B cell (primary cell): ENCODE results near the gene PALD1. TPM values are rescaled to one million over a fixed set of nuclear protein-coding genes. Genes with fewer than 3 reads are reported as not detected.

Experiments used
- ATAC-seq: fragments of 200-7000 bp; cut with Tn5 transposase; one replicate; pipeline ENCODE4 v1.10.0; 2021; ENCODE audit warnings: low read depth, mild to moderate bottlenecking, moderate number of reproducible peaks, moderate library complexity
- CTCF ChIA-PET: fragments of 350-600 bp; sonication (Branson Sonifier 250); formaldehyde crosslinking; loops from one replicate; lab custom pipeline; 2021; ENCODE audit warnings: antibody characterized with exemption, inconsistent platforms; lab: Charles Lee
- POLR2A ChIA-PET: fragments of 350-600 bp; sonication (Branson Sonifier 250); formaldehyde crosslinking; loops from one replicate; lab custom pipeline; 2021; ENCODE audit warnings: antibody characterized with exemption; lab: Charles Lee
- DNase-seq: peaks from one replicate; pipeline ENCODE4 v3.0.0; 2013
- H2AFZ ChIP-seq: 2 replicates; pipeline ENCODE4 v1.6.1; 2012; ENCODE audit warnings: mild to moderate bottlenecking, low read depth, low read length; ENCODE audit not compliant: insufficient read depth, poor library complexity, severe bottlenecking
- H3K27ac ChIP-seq, 2 donors: 1 replicate in 1 of 2; 2 replicates in 1 of 2; pipeline ENCODE4 v1.5.1; 2012 to 2013; ENCODE audit warnings: low read length in 2 of 2, mild to moderate bottlenecking in 2 of 2, moderate library complexity in 1 of 2
- H3K27me3 ChIP-seq, 4 experiments: fragments of 200-600 bp in 1 of 4; sonication (generic) in 1 of 4; replicated peaks in 1 of 4; 1 replicate in 2 of 4; 2 replicates in 2 of 4; pipeline versions ENCODE4 v1.6.1 to v1.7.0; 2013 to 2016; ENCODE audit warnings: low read length in 3 of 4, mild to moderate bottlenecking in 2 of 4, mixed read lengths in 1 of 4, moderate library complexity in 1 of 4; ENCODE audit not compliant: insufficient read depth in 4 of 4, control insufficient read depth in 3 of 4; ENCODE audit errors: control extremely low read depth in 1 of 4
- H3K36me3 ChIP-seq, 2 experiments: replicated peaks in 1 of 2; 1 replicate in 1 of 2; 2 replicates in 1 of 2; pipeline versions ENCODE4 v1.6.1 to v1.7.1; 2013; ENCODE audit warnings: low read length in 1 of 2; ENCODE audit not compliant: insufficient read depth in 2 of 2, control insufficient read depth in 1 of 2; ENCODE audit errors: control extremely low read depth in 1 of 2, extremely low read depth in 1 of 2
- H3K4me1 ChIP-seq, 2 donors: fragments of 200-600 bp in 1 of 2; sonication (generic) in 1 of 2; 1 replicate in 1 of 2; 2 replicates in 1 of 2; pipeline versions ENCODE4 v1.5.1 to v1.6.1; 2013 to 2017; ENCODE audit warnings: low read length in 2 of 2; ENCODE audit not compliant: control insufficient read depth in 2 of 2, insufficient read depth in 2 of 2
- H3K4me2 ChIP-seq: replicated peaks from 2 replicates; pipeline ENCODE3; 2012; ENCODE audit warnings: mild to moderate bottlenecking, low read depth, low read length; ENCODE audit not compliant: poor library complexity, severe bottlenecking
- H3K4me3 ChIP-seq, 5 experiments: fragments of 200-600 bp in 1 of 5; sonication (generic) in 1 of 5; 1 replicate in 3 of 5; 2 replicates in 2 of 5; pipeline versions ENCODE4 v1.5.1 to v1.7.0; 2011 to 2016; ENCODE audit warnings: low read length in 4 of 5, mild to moderate bottlenecking in 4 of 5, low read depth in 2 of 5, control low read depth in 1 of 5, moderate library complexity in 1 of 5; ENCODE audit not compliant: insufficient read depth in 1 of 5; ENCODE audit errors: control extremely low read depth in 1 of 5, extremely low read depth in 1 of 5
- H3K79me2 ChIP-seq: fragments of 200-600 bp; sonication (generic); one replicate; pipeline ENCODE4 v1.6.0; 2016; ENCODE audit warnings: low read length; ENCODE audit not compliant: control insufficient read depth, insufficient read depth
- H3K9ac ChIP-seq: fragments of 200-600 bp; sonication (generic); 2 replicates; pipeline ENCODE4 v1.6.1; 2017; ENCODE audit warnings: mild to moderate bottlenecking, low read length, moderate library complexity
- H3K9me3 ChIP-seq, 3 donors: one replicate each; pipeline versions ENCODE4 v1.6.1 to v1.7.1; 2013; ENCODE audit warnings: low read length in 2 of 3; ENCODE audit not compliant: control insufficient read depth in 2 of 3, insufficient read depth in 1 of 3; ENCODE audit errors: control extremely low read depth in 1 of 3
- H4K20me1 ChIP-seq: 2 replicates; pipeline ENCODE4 v1.6.0; 2012; ENCODE audit warnings: mild to moderate bottlenecking, low read length; ENCODE audit not compliant: insufficient read depth, control insufficient read depth, poor library complexity, severe bottlenecking
- H3K27ac Mint-ChIP-seq: one replicate; pipeline ENCODE4 v1.8.0; 2021; ENCODE audit warnings: mixed read lengths
- H3K27me3 Mint-ChIP-seq: one replicate; pipeline ENCODE4 v1.8.0; 2021; ENCODE audit warnings: mixed read lengths
- H3K4me1 Mint-ChIP-seq: one replicate; pipeline ENCODE4 v1.8.0; 2021; ENCODE audit warnings: mixed read lengths
- H3K4me3 Mint-ChIP-seq: one replicate; pipeline ENCODE4 v1.8.0; 2021; ENCODE audit warnings: mixed read lengths
- H3K9me3 Mint-ChIP-seq: one replicate; pipeline ENCODE4 v1.8.0; 2022; ENCODE audit warnings: mixed read lengths; ENCODE audit not compliant: insufficient read depth
- CTCF ChIP-seq: fragments of 200-600 bp; IDR thresholded peaks from one replicate; pipeline ENCODE4 v1.8.0; 2022; ENCODE audit warnings: antibody characterized with exemption, mild to moderate bottlenecking
- EZH2 ChIP-seq: IDR thresholded peaks from 2 replicates; pipeline ENCODE4 v1.6.1; 2012; ENCODE audit warnings: borderline replicate concordance, low read depth, mild to moderate bottlenecking, moderate library complexity, low read length; ENCODE audit not compliant: insufficient read depth, poor library complexity, severe bottlenecking
- WGBS: methylation state at CpG from one replicate; pipeline ENCODE4 v1.1.5; 2013; ENCODE audit warnings: missing lambda C conversion rate; ENCODE audit not compliant: insufficient coverage; 5-methylcytosine and 5-hydroxymethylcytosine counted together
- intact Hi-C: fragments of 100-400 bp; cut with micrococcal nuclease; formaldehyde crosslinking; loops from one replicate; pipeline ENCODE4 v1.10.0; 2022
- polyA plus RNA-seq: library from polyadenylated mRNA; depleted of rRNA; stranded (reverse); fragments of >200 nt; gene quantifications from 2 replicates; pipeline ENCODE4 v1.2.3, GENCODE V29; 2012
- total RNA-seq, 2 donors: library from RNA; stranded (reverse); fragments of 120-200 nt in 1 of 2; gene quantifications; 1 replicate in 1 of 2; 2 replicates in 1 of 2; pipeline versions ENCODE4 v1.2.3 to v1.2.4, GENCODE V29; 2013 to 2022

PALD1 gene
- total and polyA plus RNA-seq, 2 donors (not counting 1 experiment from before 2014, with no cell fraction given), result 2.2 to 2.8 TPM

GRCh38 chr10:70538731-70539338 is 60.3 kb downstream of the PALD1 start:
- ATAC-seq (no peak), DNase-seq (no peak)
- H2AFZ ChIP-seq, result no peak overlapping the region
- 98% methylated on average over 25 of the region's 27 CpGs for WGBS
- CTCF ChIA-PET, result interaction anchor here (1.0 to 11.7 kb wide), 4 partner anchors 10 to 75 kb away, joined by 3 to 162 read pairs (median 3); no protein-coding TSS in a partner anchor
- no peaks in the 10 kb centered on the region for H3K36me3 ChIP-seq
- no peaks in the 10 kb centered on the region for H3K9me3 Mint-ChIP-seq
- no peaks in the 10 kb centered on the region for H3K27me3 Mint-ChIP-seq
- intact Hi-C loops, result no loop called here
- H3K27ac Mint-ChIP-seq, result no peak overlapping the region
- no peaks in the 10 kb centered on the region for H3K4me1 Mint-ChIP-seq
- H4K20me1 ChIP-seq, result no peaks in the 10 kb centered on the region
- POLR2A ChIA-PET, result no interaction called here
- H3K9me3 ChIP-seq, result no peaks in the 10 kb centered on the region
- H3K4me2 ChIP-seq, result no peak overlapping the region
- H3K27ac ChIP-seq, result no peak overlapping the region
- H3K4me3 ChIP-seq, result no peak overlapping the region
- no peaks in the 10 kb centered on the region for H3K27me3 ChIP-seq
- no peak overlapping the region for H3K4me3 Mint-ChIP-seq
- H3K4me1 ChIP-seq, result no peaks in the 10 kb centered on the region
- no peak overlapping the region for H3K9ac ChIP-seq
- H3K79me2 ChIP-seq, result no peaks in the 10 kb centered on the region
- TF ChIP-seq CTCF (no peak), EZH2 (no peak)

- no peak for DNase-seq
- no peak for ATAC-seq
- POLR2A ChIA-PET, result no interaction called here
- H3K27ac Mint-ChIP-seq, result no peak overlapping the region
- Histone ChIP-seq H2AFZ (no peak overlapping the region), H3K36me3 (no peaks in the 10 kb centered on the region), H3K27ac (no peak overlapping the region), H3K79me2 (no peaks in the 10 kb centered on the region), H3K4me2 (no peak overlapping the region), H3K4me3 (no peak overlapping the region), H3K27me3 (no peaks in the 10 kb centered on the region), H3K4me1 (no peaks in the 10 kb centered on the region), H3K9ac (no peak overlapping the region), H3K9me3 (no peaks in the 10 kb centered on the region), H4K20me1 (no peaks in the 10 kb centered on the region)
- H3K9me3 Mint-ChIP-seq, result no peaks in the 10 kb centered on the region
- no peaks in the 10 kb centered on the region for H3K27me3 Mint-ChIP-seq
- intact Hi-C loops, result no loop called here
- TF ChIP-seq CTCF, result no peak
- TF ChIP-seq EZH2, result no peak
- no peak overlapping the region for H3K4me3 Mint-ChIP-seq
- 92% methylated on average over 7 of the region's 7 CpGs for WGBS
- H3K4me1 Mint-ChIP-seq, result no peaks in the 10 kb centered on the region
- CTCF ChIA-PET, result interaction anchor here (0.6 to 11.7 kb wide), 2 partner anchors 36 to 76 kb away, joined by 3 to 162 read pairs; no protein-coding TSS in a partner anchor
Measured at GRCh38 chr10:70539471-70539870, 60.9 kb downstream of the PALD1 start.
